Mesodermal cell (in vitro differentiated cells): Measurements from ENCODE around the gene TNNT3.

Experiments
- H3K27ac ChIP-seq: 2 replicates; pipeline ENCODE4 v1.7.0; 2013; ENCODE audit warnings: mild to moderate bottlenecking, low read depth, low read length, moderate library complexity; ENCODE audit not compliant: severe bottlenecking
- H3K36me3 ChIP-seq: 2 replicates; pipeline ENCODE4 v1.7.1; 2013; ENCODE audit warnings: mild to moderate bottlenecking, low read length, moderate library complexity; ENCODE audit not compliant: control insufficient read depth, insufficient read depth
- H3K4me1 ChIP-seq: one replicate; pipeline ENCODE4 v1.7.1; 2013; ENCODE audit warnings: mild to moderate bottlenecking, low read length; ENCODE audit not compliant: insufficient read depth, control insufficient read depth, poor library complexity, severe bottlenecking
- H3K4me3 ChIP-seq: 2 replicates; pipeline ENCODE4 v1.7.0; 2013; ENCODE audit warnings: low read length, control low read depth, mild to moderate bottlenecking; ENCODE audit not compliant: insufficient read depth, poor library complexity, severe bottlenecking; ENCODE audit errors: extremely low read depth
- H3K9me3 ChIP-seq: 2 replicates; pipeline ENCODE4 v1.7.1; 2013; ENCODE audit warnings: mild to moderate bottlenecking, low read length, moderate library complexity; ENCODE audit not compliant: control insufficient read depth
- WGBS, 2 experiments: methylation state at CpG; one replicate each; pipeline ENCODE4 v1.1.5; 2013; ENCODE audit warnings: missing lambda C conversion rate in 2 of 2; ENCODE audit not compliant: insufficient coverage in 2 of 2; 5-methylcytosine and 5-hydroxymethylcytosine counted together

TNNT3 gene

DNA sequence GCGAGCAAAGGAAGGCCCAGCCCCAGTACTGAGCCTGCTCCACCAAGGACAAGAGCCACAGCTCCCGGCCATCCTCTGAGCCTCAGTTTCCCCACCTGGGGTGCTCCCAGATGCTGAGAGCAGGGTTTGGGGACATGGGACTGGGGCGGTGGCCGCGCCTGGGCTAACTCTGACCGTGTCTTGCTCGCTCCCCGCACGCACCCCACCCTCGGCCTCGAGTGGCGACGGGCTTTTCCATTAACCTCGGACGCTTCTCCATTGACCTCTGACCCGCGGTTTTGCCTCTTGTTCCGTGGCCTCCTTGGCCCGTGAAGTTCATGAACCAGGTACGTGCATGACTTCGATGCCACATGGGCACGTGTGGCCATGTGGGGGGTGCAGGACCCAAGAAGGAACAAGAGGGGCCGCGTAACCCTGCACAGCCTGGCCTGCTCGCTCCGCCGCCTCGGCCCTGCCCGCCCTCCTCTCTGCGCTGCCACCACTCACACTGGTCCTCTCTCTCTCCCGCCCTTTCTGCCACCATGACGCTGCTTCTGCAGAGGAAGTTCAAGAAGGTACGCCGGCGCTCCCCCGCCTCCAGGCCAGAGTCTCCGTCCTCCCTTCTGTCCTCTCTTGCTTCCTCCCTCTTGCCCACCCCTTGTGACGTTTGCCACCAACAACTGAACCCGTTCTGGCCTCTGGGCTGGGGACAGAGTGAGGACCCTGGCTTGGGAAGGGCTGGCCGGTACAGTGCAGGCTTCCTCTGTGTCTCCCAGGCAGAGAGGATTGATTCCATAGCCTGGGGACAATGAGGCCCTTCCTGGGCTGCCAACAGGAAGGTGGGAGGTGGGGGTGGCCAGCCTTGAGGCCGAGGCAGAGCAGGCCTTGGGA is 6.9 kb downstream of the TNNT3 start:
- Histone ChIP-seq H3K27ac (no peak overlapping the region), H3K36me3 (no peaks in the 10 kb centered on the region), H3K4me1 (peaks cover 21% of the 10 kb centered on the region), H3K4me3 (no peak overlapping the region), H3K9me3 (no peaks in the 10 kb centered on the region)
- 96% methylated on average over 35 to 37 of the region's 41 CpGs for WGBS, 2 experiments

DNA sequence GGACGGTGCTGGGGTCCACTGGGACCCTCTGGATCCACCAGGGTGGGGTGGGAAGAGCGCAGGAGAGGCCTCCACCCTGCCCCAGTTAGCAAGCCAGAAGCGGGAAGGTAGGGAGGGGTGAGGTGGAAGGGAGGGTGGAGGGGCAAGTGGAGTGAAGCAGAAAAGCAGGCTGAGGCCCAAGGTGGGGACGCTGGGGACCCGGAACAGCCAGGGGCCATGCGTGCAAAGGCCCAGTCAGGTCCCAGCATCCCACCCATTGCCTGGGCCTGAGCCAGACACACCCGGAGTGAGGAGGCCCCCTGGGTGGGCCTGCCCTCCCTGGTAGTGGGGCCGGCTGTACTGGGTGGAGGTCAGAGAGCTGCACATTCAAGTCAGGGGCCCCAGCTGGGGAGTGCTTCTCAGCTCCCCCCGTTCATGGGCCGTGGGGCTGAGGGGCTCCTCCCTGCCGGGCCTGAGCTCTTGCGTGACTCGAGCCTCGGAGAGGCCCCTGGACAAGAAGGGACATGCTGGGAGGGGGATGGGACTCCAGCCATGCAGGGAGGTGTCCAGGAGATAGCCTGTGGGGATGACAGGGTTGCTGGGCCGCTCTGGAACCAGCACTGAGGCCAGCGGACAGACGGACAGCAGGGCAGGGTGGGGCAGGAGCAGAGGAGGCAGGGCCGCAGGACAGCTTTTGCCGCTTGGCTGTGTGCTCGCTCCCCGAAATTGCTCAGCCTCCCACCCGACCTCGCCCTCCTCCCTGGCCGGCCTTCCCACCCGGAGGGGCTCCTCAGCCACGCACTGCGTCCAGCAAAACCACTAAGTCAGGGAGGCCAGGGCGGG is 7.7 kb downstream of the TNNT3 start:
- Histone ChIP-seq H3K9me3 (no peaks in the 10 kb centered on the region), H3K4me1 (peaks cover 19% of the 10 kb centered on the region), H3K36me3 (no peaks in the 10 kb centered on the region), H3K4me3 (no peak overlapping the region), H3K27ac (no peak overlapping the region)
- 87 to 89% methylated on average over 24 to 26 of the region's 28 CpGs for WGBS, 2 experiments

DNA sequence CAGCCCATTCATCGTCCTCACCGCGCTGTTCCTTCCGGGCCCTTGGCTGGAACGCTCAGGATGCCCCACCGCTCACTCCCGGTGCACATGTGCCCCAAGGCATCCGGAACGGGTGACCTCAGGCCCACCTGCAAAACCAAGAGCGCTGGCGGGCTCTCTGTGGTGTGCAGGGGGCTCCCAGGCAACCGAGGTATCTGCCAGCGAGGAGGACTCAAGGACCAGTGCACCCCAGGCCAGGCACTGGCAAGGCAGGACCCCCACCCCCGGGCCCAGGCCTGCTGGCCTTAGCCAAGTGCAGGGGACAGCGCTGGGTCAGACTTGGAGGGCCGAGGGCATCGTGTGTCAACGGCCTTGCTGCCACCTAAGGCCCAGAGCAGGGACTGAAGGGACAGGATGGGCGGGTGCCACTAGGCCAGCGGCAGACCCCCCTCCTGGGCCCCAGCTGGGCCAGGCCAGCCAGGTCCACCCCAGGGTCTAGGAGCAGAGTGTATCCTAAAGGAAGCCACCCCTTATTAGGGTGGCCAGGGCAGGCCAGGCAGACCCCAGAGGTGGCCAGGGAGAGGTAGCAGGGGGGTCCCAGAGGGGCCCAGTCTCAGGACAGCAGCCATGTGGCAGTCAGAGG is 8.5 kb downstream of the TNNT3 start:
- 89 to 95% methylated on average over 19 to 20 of the region's 20 CpGs for WGBS, 2 experiments
- no peak overlapping the region for H3K27ac ChIP-seq
- H3K36me3 ChIP-seq = no peaks in the 10 kb centered on the region
- H3K4me3 ChIP-seq = no peak overlapping the region
- H3K4me1 ChIP-seq = peaks cover 19% of the 10 kb centered on the region
- H3K9me3 ChIP-seq = no peaks in the 10 kb centered on the region

DNA sequence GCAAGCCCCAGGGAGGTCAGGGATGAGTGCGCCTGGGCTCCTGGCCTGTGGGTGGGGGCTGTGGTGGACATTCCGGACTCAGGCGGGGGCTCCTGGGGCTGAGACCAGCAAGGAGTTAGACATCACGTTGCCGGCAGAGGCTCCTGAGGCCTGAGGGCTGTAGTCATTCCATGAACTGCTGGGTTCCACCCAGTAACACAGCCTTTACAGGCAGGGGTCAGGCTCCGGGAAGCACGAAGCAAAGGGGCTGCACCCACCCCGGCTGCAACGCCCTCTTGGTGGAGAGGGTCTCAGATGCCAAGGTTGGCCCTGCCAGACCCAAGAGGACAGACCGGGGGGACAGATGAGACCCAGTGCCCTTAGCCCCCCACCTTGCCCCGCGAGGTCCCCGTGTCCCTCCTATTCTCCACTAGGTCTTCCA is 9.0 kb downstream of the TNNT3 start:
- H3K4me3 ChIP-seq = no peak overlapping the region
- no peak overlapping the region for H3K27ac ChIP-seq
- peaks cover 19% of the 10 kb centered on the region for H3K4me1 ChIP-seq
- H3K9me3 ChIP-seq = no peaks in the 10 kb centered on the region
- H3K36me3 ChIP-seq = no peaks in the 10 kb centered on the region
- 84 to 94% methylated on average over 9 to 13 of the region's 13 CpGs for WGBS, 2 experiments

DNA sequence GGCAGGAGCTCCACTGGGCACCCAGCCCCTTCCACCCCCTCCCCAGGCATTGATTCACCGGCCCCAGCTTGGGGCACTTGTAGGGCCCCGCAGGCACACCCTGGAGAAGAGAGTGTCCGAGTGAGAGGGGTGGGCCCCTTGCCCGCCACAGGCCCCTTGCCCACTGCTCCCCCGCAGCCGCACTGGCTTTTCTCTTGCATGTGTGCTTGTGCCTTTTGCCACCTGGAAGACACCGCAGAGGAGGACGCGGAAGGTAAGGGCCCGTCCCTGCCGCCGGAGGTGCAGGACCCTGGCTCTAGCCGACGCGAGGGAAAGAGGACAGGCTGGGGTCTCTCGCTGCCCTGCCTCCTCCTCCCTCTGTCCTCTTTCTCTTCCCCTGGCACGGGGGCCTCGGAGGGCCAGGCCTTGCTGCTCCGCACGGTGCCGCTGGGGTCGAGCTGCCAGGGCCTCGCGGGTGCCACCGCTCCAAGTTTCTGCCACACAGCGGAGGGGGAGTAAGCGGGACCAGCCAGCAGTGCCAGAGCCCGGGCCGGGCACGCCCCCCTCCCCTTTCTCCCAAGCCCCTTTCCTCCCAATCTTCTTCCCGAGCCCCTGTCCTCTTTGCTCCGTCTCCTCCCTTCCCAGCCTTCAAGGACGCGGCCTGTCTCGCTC is 9.5 kb downstream of the TNNT3 start:
- Histone ChIP-seq H3K27ac (no peak overlapping the region), H3K4me3 (no peak overlapping the region), H3K4me1 (peaks cover 19% of the 10 kb centered on the region), H3K9me3 (no peaks in the 10 kb centered on the region), H3K36me3 (no peaks in the 10 kb centered on the region)
- WGBS, 2 experiments = 92 to 94% methylated on average over 17 to 32 of the region's 35 CpGs

DNA sequence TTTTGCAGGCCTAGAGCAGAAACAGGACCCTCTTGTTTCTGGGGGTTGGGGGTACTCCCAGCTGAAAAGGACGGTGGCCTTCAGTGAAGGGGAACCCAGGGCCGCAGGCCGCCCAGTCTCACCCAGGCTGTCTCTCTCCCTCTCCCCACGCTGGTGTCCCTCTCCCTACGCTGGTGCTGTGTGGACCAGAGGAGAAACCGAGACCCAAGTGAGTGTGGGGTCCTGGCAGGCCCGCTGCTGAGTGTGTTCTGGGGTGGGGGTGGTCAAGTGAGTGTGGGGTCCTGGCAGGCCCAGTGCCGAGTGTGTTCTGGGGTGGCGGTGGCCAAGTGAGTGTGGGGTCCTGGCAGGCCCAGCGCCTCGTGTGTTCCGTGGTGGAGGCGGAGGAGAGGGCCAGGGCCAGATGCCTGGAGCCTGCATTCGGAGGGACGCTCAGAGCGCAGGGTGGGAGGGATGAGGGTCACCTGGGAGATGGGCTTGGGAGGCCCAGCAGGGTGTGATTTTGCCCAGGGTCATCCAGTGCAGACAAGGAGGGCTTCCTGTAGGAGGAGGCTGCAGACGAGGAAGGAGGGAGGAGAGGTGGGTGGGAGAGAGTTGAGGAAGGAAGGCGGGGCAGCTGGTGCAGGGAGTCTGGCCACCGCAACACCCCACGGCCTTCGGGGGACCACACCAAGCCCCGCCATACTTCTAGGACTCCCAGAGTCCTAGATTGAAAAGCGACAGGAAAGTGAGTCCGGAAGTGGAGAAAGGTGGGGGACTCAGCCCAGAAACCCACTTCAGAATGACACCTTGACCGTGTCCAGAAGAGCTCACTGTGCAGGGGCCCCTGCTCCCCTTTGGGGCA is 10.3 kb downstream of the TNNT3 start:
- WGBS, 2 experiments = 93 to 94% methylated on average over 20 to 21 of the region's 25 CpGs
- Histone ChIP-seq H3K4me3 (no peak overlapping the region), H3K4me1 (peaks cover 19% of the 10 kb centered on the region), H3K36me3 (no peaks in the 10 kb centered on the region), H3K9me3 (no peaks in the 10 kb centered on the region), H3K27ac (no peak overlapping the region)

DNA sequence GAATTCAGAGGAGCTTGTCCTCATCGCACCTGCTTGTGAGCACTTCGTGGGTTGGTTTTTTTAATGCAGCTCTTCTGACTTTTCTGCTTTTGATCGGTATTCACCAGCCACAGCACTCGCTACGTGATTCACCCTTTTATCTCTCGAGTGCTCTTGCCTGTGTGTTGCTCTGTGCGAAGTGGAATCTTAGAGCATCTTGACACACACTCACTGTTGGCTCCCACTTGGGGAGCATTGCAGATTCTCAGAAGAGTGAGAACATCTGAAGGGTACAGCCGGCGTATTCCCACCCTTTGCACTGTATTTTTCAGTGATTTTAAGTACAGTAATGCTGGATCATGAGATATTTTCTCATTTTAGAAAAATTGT is 10.9 kb downstream of the TNNT3 start:
- WGBS, 2 experiments = 94% methylated on average over 6 to 7 of the region's 9 CpGs

DNA sequence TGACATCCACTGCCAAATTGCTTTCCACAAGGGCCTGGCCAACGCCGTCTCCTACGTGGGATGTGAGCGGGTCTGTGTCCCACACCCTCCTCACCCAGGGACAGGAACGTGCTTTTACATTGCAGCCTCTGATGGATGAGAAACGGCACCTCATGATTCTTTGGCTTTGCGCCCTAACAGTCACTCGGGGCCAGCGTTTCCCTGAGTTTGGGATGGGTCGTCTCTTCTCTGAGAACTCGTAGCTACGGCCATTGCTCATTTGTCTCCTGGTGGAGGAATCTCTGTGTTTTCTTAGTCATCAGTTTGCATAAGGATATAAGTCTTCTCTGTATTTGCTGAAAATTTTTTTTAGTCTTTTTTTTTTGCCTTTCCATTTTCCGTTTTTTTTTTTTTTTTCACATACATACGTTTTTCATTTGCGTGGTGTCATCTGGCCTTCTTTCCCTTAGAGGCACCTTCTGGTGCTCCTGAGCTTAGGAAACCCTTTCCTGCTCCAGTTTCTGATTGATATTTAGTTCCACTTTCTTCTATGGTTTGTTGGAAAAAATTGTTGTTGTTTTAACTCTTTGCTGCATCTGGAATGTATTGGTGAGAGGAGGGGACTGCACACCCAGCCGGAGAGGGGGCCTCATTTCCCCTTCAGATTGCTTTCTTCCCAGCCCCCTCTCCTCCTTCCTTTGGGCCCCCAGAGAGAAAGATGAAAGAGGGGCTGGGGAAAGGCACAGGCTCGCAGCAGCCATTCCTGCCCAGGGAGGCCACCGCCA is 12.0 kb downstream of the TNNT3 start:
- peaks cover 19% of the 10 kb centered on the region for H3K4me1 ChIP-seq
- 91 to 93% methylated on average over 13 to 14 of the region's 18 CpGs for WGBS, 2 experiments
- H3K4me3 ChIP-seq = no peak overlapping the region
- no peak overlapping the region for H3K27ac ChIP-seq
- H3K9me3 ChIP-seq = no peaks in the 10 kb centered on the region
- no peaks in the 10 kb centered on the region for H3K36me3 ChIP-seq

More for the DNA sequence above, 10.9 kb downstream of the TNNT3 start:
- H3K36me3 ChIP-seq = no peaks in the 10 kb centered on the region
- H3K9me3 ChIP-seq = no peaks in the 10 kb centered on the region
- H3K4me3 ChIP-seq = no peak overlapping the region
- no peak overlapping the region for H3K27ac ChIP-seq
- H3K4me1 ChIP-seq = peaks cover 19% of the 10 kb centered on the region

DNA sequence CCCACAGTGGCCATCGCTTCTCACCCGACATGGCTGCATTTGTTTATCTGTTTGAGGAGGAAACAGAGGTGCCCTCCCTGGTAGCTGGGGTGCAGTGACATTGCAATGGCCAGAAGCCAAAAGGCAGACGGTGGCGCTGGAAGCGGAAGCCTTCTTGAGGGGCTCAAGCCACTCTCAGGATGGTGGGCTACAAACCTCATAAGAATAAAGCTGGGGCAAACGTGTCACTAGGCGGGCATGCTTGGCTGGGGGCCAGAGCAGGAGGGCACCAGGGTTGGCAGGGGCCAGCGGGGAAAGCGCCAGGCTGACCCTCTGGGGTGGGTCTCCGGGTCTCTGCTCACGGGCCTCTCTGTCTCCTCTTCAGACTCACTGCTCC is 12.6 kb downstream of the TNNT3 start:
- no peaks in the 10 kb centered on the region for H3K36me3 ChIP-seq
- no peak overlapping the region for H3K4me3 ChIP-seq
- 86 to 93% methylated on average over 7 to 10 of the region's 11 CpGs for WGBS, 2 experiments
- H3K9me3 ChIP-seq = no peaks in the 10 kb centered on the region
- peaks cover 13% of the 10 kb centered on the region for H3K4me1 ChIP-seq
- no peak overlapping the region for H3K27ac ChIP-seq
